ENCODE measurements around the gene SFSWAP. TPM values are rescaled to one million over a fixed set of nuclear protein-coding genes. Genes with fewer than 3 reads are reported as not detected.

The SFSWAP gene
- total RNA-seq, result 14.5 and 19.4 TPM in 2 replicates

DNA sequence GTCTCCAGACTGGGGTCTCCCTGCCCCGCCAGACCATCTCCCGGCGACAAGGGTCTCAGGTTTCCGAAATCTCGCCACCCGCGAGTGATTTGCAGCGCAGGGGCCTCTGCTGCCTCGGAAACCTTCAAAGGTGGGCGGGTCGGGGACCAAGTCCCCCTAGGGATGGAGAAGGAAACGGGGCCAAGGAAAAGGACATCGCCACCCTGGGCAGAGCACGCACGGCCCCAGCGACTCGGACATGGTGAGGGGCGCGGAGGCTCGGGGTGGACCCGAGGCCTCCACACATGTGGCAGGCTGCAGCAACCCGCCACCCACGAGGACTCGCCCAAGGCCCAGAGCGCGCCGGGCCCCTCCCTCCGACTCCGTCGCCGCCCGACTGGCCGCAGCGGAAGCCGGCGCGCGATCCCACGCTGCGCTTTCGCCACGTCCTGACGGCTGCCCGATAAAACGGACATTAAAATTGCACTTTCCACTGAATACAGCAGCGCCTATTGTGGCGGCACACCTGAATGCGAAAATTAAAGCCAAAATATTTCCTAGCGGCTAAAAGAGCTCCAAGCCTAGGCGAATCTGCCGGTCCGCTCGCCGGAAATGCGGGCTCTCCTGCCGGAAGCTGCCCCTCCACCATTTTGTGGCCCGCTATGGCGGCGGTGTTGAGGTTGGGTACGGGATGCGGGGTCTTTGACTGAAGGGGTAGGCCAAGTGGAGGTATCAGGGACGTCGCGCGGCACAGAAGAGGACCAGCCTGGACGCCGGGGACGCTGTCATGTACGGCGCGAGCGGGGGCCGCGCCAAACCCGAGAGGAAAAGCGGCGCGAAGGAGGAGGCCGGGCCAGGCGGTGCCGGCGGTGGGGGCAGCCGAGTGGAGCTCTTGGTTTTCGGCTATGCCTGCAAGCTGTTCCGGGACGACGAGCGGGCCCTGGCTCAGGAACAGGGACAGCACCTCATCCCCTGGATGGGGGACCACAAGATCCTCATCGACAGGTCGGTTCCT is at the start of gene SFSWAP:
TSS of gene SFSWAP (plus strand) at position 627 of the 994 bp plus-strand sequence. CDS start at position 767, 140 bp downstream.

DNA sequence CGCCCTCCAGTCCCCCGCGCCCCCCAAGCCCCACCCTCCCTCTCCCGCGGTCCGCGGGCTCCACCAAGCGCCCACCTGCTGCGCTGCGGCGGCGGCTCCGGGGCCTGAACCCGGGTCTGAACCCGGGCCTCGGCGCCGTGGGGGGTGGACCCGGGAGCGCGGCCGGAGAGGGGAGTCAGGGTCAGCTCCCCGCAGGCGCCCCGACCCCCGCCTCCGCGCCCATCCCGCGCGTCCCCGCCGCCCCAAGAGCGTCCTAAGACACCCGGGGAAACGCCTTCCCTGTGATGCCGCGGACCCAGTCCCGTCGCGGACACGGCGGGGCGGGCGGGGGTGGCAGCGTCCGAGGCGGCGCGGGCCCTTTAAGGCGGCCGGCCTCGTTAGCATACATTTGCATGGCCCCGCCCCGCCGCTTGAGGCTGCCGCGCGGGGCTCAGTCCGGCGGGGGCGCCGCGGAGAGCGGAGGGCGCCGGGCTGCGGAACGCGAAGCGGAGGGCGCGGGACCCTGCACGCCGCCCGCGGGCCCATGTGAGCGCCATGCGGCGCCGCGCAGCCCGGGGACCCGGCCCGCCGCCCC is 117.2 kb downstream of the SFSWAP start, which contains the start of gene MMP17:
TSS of gene MMP17 (plus strand) at position 433 of the 574 bp plus-strand sequence. CDS start at position 535, 102 bp downstream.

Other genes with a start within 250 kb of the SFSWAP start
- 3.3 and 3.9 TPM in 2 replicates for gene MMP17, start 117.3 kb downstream of the SFSWAP start, total RNA-seq
- gene ULK1, start 183.5 kb downstream of the SFSWAP start, total RNA-seq, result 12.7 and 23.7 TPM in 2 replicates
- 15.3 and 26.2 TPM in 2 replicates for gene PUS1, start 218.2 kb downstream of the SFSWAP start, total RNA-seq
- gene EP400, start 238.9 kb downstream of the SFSWAP start, total RNA-seq, result 20.9 and 22.3 TPM in 2 replicates